SK-N-SH (cell line): ENCODE measurements around the gene FAM107B.

ENCODE experiments used
- CHD2 ChIP-seq: fragments of 150-350 bp; IDR thresholded peaks from 2 replicates; pipeline ENCODE4 v1.6.1; 2018; ENCODE audit warnings: low read length; ENCODE audit not compliant: partially characterized antibody
- EZH2phosphoT487 ChIP-seq: fragments of 200-600 bp; sonication (generic); IDR thresholded peaks from 2 replicates; pipeline ENCODE4 v1.6.1; 2017; ENCODE audit warnings: low read depth, mixed run types, mild to moderate bottlenecking, antibody characterized with exemption, moderate library complexity, borderline replicate concordance
- FOXJ3 ChIP-seq: sonication (generic); formaldehyde crosslinking; IDR thresholded peaks from 2 replicates; pipeline ENCODE4 v1.5.1; 2020; ENCODE audit warnings: mild to moderate bottlenecking, missing genetic modification reagents
- FOXM1 ChIP-seq: IDR thresholded peaks from 2 replicates; pipeline ENCODE4 v1.4.0; 2012; ENCODE audit warnings: low read depth, mild to moderate bottlenecking
- POLR2AphosphoS5 ChIP-seq: IDR thresholded peaks from 2 replicates; pipeline ENCODE4 v1.6.1; 2012; ENCODE audit warnings: low read depth, low read length
- RXRA ChIP-seq: IDR thresholded peaks from 2 replicates; pipeline ENCODE4 v1.4.0; 2012; ENCODE audit warnings: low read depth, mild to moderate bottlenecking, borderline replicate concordance
- TAF1 ChIP-seq: IDR thresholded peaks from 2 replicates; pipeline ENCODE4 v1.6.1; 2012; ENCODE audit warnings: low read depth, mild to moderate bottlenecking, low read length, moderate library complexity, borderline replicate concordance
- TCF12 ChIP-seq: IDR thresholded peaks from 2 replicates; pipeline ENCODE4 v1.4.0; 2012
- TEAD4 ChIP-seq: IDR thresholded peaks from 2 replicates; pipeline ENCODE4 v1.4.0; 2012; ENCODE audit warnings: mild to moderate bottlenecking, borderline replicate concordance; ENCODE audit not compliant: insufficient read depth
- TF ChIP-seq, protein P1 (sequence below): fragments of 200-600 bp; sonication (generic); IDR thresholded peaks from 2 replicates; pipeline ENCODE4 v1.6.1; 2017; ENCODE audit warnings: antibody characterized with exemption, mild to moderate bottlenecking, moderate library complexity
- TF ChIP-seq, protein P2 (sequence below): IDR thresholded peaks from 2 replicates; pipeline ENCODE4 v1.6.1; 2012; ENCODE audit warnings: mild to moderate bottlenecking, low read depth, low read length, moderate library complexity
- TF ChIP-seq, protein P3 (sequence below): fragments of 150-350 bp; IDR thresholded peaks from 2 replicates; pipeline ENCODE4 v1.6.1; 2017; ENCODE audit warnings: antibody characterized with exemption, low read length, low read depth, borderline replicate concordance
- TF ChIP-seq, protein P4 (sequence below): IDR thresholded peaks from 2 replicates; pipeline ENCODE4; 2012
- TF ChIP-seq, protein P5 (sequence below): IDR thresholded peaks from 2 replicates; pipeline ENCODE4 v1.4.0; 2012; ENCODE audit warnings: low read depth, borderline replicate concordance

DNA sequence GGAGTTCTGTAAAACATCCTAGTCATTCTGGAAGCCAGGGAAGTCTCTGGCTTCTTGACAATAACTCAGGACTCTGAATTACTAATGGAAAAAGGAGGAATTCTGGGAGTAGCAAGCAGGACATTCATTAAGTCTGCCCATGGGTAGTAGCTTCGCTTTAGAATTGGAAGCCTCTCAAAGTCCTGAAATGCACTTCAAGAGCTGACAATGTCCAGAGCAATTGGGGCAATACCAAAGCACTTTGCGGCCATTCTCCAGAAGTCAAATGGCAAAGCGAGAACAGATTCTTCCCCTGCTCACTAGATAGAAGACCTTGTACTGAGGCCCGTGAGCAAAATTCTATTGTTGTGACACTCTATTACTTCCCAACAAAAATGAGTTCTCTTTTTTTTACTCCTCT is 293.7 kb downstream of the FAM107B start:
- TF ChIP-seq, protein P1, sequence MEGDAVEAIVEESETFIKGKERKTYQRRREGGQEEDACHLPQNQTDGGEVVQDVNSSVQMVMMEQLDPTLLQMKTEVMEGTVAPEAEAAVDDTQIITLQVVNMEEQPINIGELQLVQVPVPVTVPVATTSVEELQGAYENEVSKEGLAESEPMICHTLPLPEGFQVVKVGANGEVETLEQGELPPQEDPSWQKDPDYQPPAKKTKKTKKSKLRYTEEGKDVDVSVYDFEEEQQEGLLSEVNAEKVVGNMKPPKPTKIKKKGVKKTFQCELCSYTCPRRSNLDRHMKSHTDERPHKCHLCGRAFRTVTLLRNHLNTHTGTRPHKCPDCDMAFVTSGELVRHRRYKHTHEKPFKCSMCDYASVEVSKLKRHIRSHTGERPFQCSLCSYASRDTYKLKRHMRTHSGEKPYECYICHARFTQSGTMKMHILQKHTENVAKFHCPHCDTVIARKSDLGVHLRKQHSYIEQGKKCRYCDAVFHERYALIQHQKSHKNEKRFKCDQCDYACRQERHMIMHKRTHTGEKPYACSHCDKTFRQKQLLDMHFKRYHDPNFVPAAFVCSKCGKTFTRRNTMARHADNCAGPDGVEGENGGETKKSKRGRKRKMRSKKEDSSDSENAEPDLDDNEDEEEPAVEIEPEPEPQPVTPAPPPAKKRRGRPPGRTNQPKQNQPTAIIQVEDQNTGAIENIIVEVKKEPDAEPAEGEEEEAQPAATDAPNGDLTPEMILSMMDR: no peak
- TF ChIP-seq FOXM1 (no peak), TCF12 (no peak), EZH2phosphoT487 (no peak), TAF1 (no peak), POLR2AphosphoS5 (no peak), FOXJ3 (CRISPR knock-in tag) (no peak), CHD2 (no peak), TEAD4 (no peak), RXRA (no peak)
- TF ChIP-seq, protein P2, sequence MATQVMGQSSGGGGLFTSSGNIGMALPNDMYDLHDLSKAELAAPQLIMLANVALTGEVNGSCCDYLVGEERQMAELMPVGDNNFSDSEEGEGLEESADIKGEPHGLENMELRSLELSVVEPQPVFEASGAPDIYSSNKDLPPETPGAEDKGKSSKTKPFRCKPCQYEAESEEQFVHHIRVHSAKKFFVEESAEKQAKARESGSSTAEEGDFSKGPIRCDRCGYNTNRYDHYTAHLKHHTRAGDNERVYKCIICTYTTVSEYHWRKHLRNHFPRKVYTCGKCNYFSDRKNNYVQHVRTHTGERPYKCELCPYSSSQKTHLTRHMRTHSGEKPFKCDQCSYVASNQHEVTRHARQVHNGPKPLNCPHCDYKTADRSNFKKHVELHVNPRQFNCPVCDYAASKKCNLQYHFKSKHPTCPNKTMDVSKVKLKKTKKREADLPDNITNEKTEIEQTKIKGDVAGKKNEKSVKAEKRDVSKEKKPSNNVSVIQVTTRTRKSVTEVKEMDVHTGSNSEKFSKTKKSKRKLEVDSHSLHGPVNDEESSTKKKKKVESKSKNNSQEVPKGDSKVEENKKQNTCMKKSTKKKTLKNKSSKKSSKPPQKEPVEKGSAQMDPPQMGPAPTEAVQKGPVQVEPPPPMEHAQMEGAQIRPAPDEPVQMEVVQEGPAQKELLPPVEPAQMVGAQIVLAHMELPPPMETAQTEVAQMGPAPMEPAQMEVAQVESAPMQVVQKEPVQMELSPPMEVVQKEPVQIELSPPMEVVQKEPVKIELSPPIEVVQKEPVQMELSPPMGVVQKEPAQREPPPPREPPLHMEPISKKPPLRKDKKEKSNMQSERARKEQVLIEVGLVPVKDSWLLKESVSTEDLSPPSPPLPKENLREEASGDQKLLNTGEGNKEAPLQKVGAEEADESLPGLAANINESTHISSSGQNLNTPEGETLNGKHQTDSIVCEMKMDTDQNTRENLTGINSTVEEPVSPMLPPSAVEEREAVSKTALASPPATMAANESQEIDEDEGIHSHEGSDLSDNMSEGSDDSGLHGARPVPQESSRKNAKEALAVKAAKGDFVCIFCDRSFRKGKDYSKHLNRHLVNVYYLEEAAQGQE: no peak
- TF ChIP-seq, protein P3, sequence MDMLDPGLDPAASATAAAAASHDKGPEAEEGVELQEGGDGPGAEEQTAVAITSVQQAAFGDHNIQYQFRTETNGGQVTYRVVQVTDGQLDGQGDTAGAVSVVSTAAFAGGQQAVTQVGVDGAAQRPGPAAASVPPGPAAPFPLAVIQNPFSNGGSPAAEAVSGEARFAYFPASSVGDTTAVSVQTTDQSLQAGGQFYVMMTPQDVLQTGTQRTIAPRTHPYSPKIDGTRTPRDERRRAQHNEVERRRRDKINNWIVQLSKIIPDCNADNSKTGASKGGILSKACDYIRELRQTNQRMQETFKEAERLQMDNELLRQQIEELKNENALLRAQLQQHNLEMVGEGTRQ: no peak
- TF ChIP-seq, protein P4, sequence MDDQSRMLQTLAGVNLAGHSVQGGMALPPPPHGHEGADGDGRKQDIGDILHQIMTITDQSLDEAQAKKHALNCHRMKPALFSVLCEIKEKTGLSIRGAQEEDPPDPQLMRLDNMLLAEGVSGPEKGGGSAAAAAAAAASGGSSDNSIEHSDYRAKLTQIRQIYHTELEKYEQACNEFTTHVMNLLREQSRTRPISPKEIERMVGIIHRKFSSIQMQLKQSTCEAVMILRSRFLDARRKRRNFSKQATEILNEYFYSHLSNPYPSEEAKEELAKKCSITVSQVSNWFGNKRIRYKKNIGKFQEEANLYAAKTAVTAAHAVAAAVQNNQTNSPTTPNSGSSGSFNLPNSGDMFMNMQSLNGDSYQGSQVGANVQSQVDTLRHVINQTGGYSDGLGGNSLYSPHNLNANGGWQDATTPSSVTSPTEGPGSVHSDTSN: no peak
- TF ChIP-seq, protein P5, sequence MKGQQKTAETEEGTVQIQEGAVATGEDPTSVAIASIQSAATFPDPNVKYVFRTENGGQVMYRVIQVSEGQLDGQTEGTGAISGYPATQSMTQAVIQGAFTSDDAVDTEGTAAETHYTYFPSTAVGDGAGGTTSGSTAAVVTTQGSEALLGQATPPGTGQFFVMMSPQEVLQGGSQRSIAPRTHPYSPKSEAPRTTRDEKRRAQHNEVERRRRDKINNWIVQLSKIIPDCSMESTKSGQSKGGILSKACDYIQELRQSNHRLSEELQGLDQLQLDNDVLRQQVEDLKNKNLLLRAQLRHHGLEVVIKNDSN: no peak
